ENCODE data around the gene NTM. TPM values are rescaled to one million over a fixed set of nuclear protein-coding genes. Genes with fewer than 3 reads are reported as not detected.

Gene NTM
- total and polyA plus RNA-seq, 2 experiments from 2014 or later: 2.2 to 4.9 TPM

DNA sequence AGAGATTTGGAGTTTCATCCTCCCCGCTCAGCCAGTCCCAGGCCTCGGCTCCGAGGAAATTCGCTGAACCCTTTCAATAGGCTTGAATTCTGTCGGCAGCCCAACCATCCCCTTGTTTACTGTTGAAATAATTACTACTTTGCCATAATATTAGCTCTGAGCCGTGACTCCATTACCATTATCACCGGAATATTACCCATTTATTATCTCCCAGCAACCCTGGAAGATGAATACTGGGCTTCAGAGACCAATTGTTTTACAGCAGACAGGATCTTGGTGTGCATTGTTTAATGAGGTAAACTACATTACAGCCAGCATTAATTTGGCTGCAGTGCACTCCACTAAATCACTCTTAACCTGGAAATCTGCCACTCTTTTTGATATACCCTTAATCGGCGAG is 867.4 kb downstream of the NTM start:
- Histone ChIP-seq H3K27me3 (no peaks in the 10 kb centered on the region), H3K9me3 (ENCODE audit: low read depth) (no peaks in the 10 kb centered on the region), H2AFZ (no peak overlapping the region), H3K4me2 (no peak overlapping the region), H3K9me2 (replicated peaks; ENCODE audit: insufficient read depth) (no peaks in the 10 kb centered on the region), H3K27ac (no peak overlapping the region), H4K20me1 (ENCODE audit: insufficient read depth, poor library complexity, severe bottlenecking) (no peaks in the 10 kb centered on the region), H3K4me3 (no peak overlapping the region), H3K36me3 (replicated peaks; ENCODE audit: insufficient read depth, low read depth) (no peaks in the 10 kb centered on the region), H3K79me2 (no peaks in the 10 kb centered on the region), H3K4me1 (ENCODE audit: insufficient read depth) (no peaks in the 10 kb centered on the region)
- TF ChIP-seq EZH2 (IDR thresholded peaks at IDR 0.05; ENCODE audit: borderline replicate concordance) (no peak), EZH2phosphoT487 (IDR thresholded peaks at IDR 0.05; ENCODE audit: low read depth, severe bottlenecking, unreplicated experiment) (no peak), CTCF (IDR thresholded peaks at IDR 0.05; ENCODE audit: poor library complexity) (no peak)
- no peak for DNase-seq (ENCODE audit: low spot score)
- WGBS (ENCODE audit: low lambda C conversion rate, missing lambda C conversion rate): 91% methylated on average over 9 of the region's 9 CpGs

DNA sequence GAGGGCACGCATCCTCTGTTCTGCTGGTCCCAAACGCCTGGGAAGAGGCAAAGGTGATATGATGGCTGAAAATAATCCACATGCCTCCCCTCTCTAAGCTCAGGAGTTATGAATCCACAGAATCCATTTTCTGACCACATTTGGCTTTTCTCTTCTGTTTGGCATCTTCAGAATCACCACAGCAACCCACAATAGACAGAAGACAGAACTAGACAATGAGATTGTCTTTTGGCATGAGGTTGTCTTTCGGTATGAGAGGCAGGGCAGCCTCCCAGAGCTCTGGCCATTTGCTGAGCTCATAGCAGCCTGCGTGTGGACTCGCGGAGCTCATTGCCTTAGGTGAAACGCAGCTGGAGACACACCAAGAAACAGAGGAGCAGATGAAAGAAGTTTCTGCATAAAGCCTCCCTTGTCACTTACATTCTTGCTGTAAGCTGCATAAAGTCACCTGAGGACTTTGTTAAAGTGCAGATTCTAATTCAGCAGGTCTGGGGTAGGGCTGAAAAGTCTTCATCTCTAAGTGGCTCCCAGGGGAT is 868.0 kb downstream of the NTM start:
- TF ChIP-seq EZH2 (IDR thresholded peaks at IDR 0.05; ENCODE audit: borderline replicate concordance) (no peak), CTCF (IDR thresholded peaks at IDR 0.05; ENCODE audit: poor library complexity) (no peak), EZH2phosphoT487 (IDR thresholded peaks at IDR 0.05; ENCODE audit: low read depth, severe bottlenecking, unreplicated experiment) (no peak)
- H4K20me1 ChIP-seq (ENCODE audit: insufficient read depth, poor library complexity, severe bottlenecking): no peaks in the 10 kb centered on the region
- H3K4me3 ChIP-seq: no peak overlapping the region
- no peak overlapping the region for H3K27ac ChIP-seq
- no peak overlapping the region for H2AFZ ChIP-seq
- WGBS (ENCODE audit: low lambda C conversion rate, missing lambda C conversion rate): 64% methylated on average over 7 of the region's 7 CpGs
- no peaks in the 10 kb centered on the region for H3K27me3 ChIP-seq
- no peak overlapping the region for H3K4me2 ChIP-seq
- no peaks in the 10 kb centered on the region for H3K9me2 ChIP-seq (replicated peaks; ENCODE audit: insufficient read depth)
- H3K4me1 ChIP-seq (ENCODE audit: insufficient read depth): no peaks in the 10 kb centered on the region
- no peak for DNase-seq (ENCODE audit: low spot score)
- H3K9me3 ChIP-seq (ENCODE audit: low read depth): no peaks in the 10 kb centered on the region
- no peaks in the 10 kb centered on the region for H3K79me2 ChIP-seq
- no peaks in the 10 kb centered on the region for H3K36me3 ChIP-seq (replicated peaks; ENCODE audit: insufficient read depth, low read depth)

GRCh38 chr11:132240374-132240773 is 870.0 kb downstream of the NTM start:
- DNase-seq (ENCODE audit: low spot score): no peak
- 91% methylated on average over 5 of the region's 5 CpGs for WGBS (ENCODE audit: low lambda C conversion rate, missing lambda C conversion rate)
- no peak overlapping the region for H3K27ac ChIP-seq
- H3K79me2 ChIP-seq: no peaks in the 10 kb centered on the region
- H3K9me2 ChIP-seq (replicated peaks; ENCODE audit: insufficient read depth): no peaks in the 10 kb centered on the region
- H3K36me3 ChIP-seq (replicated peaks; ENCODE audit: insufficient read depth, low read depth): no peaks in the 10 kb centered on the region
- no peaks in the 10 kb centered on the region for H3K4me1 ChIP-seq (ENCODE audit: insufficient read depth)
- H3K9me3 ChIP-seq (ENCODE audit: low read depth): no peaks in the 10 kb centered on the region
- no peaks in the 10 kb centered on the region for H4K20me1 ChIP-seq (ENCODE audit: insufficient read depth, poor library complexity, severe bottlenecking)
- no peaks in the 10 kb centered on the region for H3K27me3 ChIP-seq
- no peak overlapping the region for H3K4me3 ChIP-seq
- H3K4me2 ChIP-seq: no peak overlapping the region
- no peak for TF ChIP-seq EZH2 (IDR thresholded peaks at IDR 0.05; ENCODE audit: borderline replicate concordance)
- no peak for TF ChIP-seq CTCF (IDR thresholded peaks at IDR 0.05; ENCODE audit: poor library complexity)
- no peak for TF ChIP-seq EZH2phosphoT487 (IDR thresholded peaks at IDR 0.05; ENCODE audit: low read depth, severe bottlenecking, unreplicated experiment)
- H2AFZ ChIP-seq: no peak overlapping the region

- no peaks in the 10 kb centered on the region for H3K79me2 ChIP-seq
- H3K9me3 ChIP-seq (ENCODE audit: low read depth): no peaks in the 10 kb centered on the region
- no peak overlapping the region for H3K4me3 ChIP-seq
- WGBS (ENCODE audit: low lambda C conversion rate, missing lambda C conversion rate): 77% methylated on average over 5 of the region's 5 CpGs
- H4K20me1 ChIP-seq (ENCODE audit: insufficient read depth, poor library complexity, severe bottlenecking): no peaks in the 10 kb centered on the region
- no peaks in the 10 kb centered on the region for H3K9me2 ChIP-seq (replicated peaks; ENCODE audit: insufficient read depth)
- no peaks in the 10 kb centered on the region for H3K4me1 ChIP-seq (ENCODE audit: insufficient read depth)
- no peaks in the 10 kb centered on the region for H3K27me3 ChIP-seq
- TF ChIP-seq EZH2 (IDR thresholded peaks at IDR 0.05; ENCODE audit: borderline replicate concordance) (no peak), CTCF (IDR thresholded peaks at IDR 0.05; ENCODE audit: poor library complexity) (no peak), EZH2phosphoT487 (IDR thresholded peaks at IDR 0.05; ENCODE audit: low read depth, severe bottlenecking, unreplicated experiment) (no peak)
- DNase-seq (ENCODE audit: low spot score): no peak
- H3K36me3 ChIP-seq (replicated peaks; ENCODE audit: insufficient read depth, low read depth): no peaks in the 10 kb centered on the region
- no peak overlapping the region for H2AFZ ChIP-seq
- no peak overlapping the region for H3K27ac ChIP-seq
- no peak overlapping the region for H3K4me2 ChIP-seq
Measured at GRCh38 chr11:132242632-132243031, 872.2 kb downstream of the NTM start.

All from hepatocyte (in vitro differentiated cells).